Karpas-422 (cell line): Measurements from ENCODE around the gene CFHR3. TPM values are rescaled to one million over a fixed set of nuclear protein-coding genes. Genes with fewer than 3 reads are reported as not detected.
A peak's percentile ranks its signal among the peaks of the same experiment; 100 is the strongest.
"Not testable (repeated sequence)": the region's sequence is repeated elsewhere in the genome, so short reads cannot be mapped to it uniquely, and the experiment has no call there.

Experiments used
- DNase-seq: peaks from one replicate; pipeline ENCODE4 v3.0.0-alpha.2; 2015
- H2AFZ ChIP-seq: fragments of 200-600 bp; sonication (generic); 2 replicates; pipeline ENCODE4 v1.6.1; 2014; ENCODE audit warnings: antibody characterized with exemption, low read length, mixed read lengths
- H3K27ac ChIP-seq: fragments of 200-600 bp; sonication (generic); 2 replicates; pipeline ENCODE4 v1.5.1; 2014; ENCODE audit warnings: mild to moderate bottlenecking, low read length, moderate library complexity
- H3K27me3 ChIP-seq: fragments of 200-600 bp; sonication (generic); 2 replicates; pipeline ENCODE4 v1.6.1; 2014; ENCODE audit warnings: low read length, mixed read lengths
- H3K36me3 ChIP-seq: fragments of 200-600 bp; sonication (generic); 2 replicates; pipeline ENCODE4 v1.6.1; 2014; ENCODE audit warnings: low read length, mixed read lengths; ENCODE audit not compliant: insufficient read depth
- H3K4me1 ChIP-seq: fragments of 200-600 bp; sonication (generic); 2 replicates; pipeline ENCODE4 v1.6.1; 2014; ENCODE audit warnings: mild to moderate bottlenecking, low read length, mixed read lengths
- H3K4me2 ChIP-seq: fragments of 200-600 bp; sonication (generic); 2 replicates; pipeline ENCODE4 v1.6.1; 2014; ENCODE audit warnings: low read length, low read depth, mild to moderate bottlenecking; ENCODE audit not compliant: poor library complexity, severe bottlenecking
- H3K4me3 ChIP-seq: fragments of 200-600 bp; sonication (generic); 2 replicates; pipeline ENCODE4 v1.5.1; 2014; ENCODE audit warnings: mild to moderate bottlenecking, antibody characterized with exemption, low read length, mixed read lengths
- H3K79me2 ChIP-seq: fragments of 200-600 bp; sonication (generic); 2 replicates; pipeline ENCODE4 v1.6.1; 2014; ENCODE audit warnings: mild to moderate bottlenecking, low read length, mixed read lengths
- H3K9ac ChIP-seq: fragments of 200-600 bp; sonication (generic); 2 replicates; pipeline ENCODE4 v1.6.0; 2014; ENCODE audit warnings: low read length
- H3K9me2 ChIP-seq: fragments of 200-600 bp; sonication (generic), shearing (Covaris generic); replicated peaks from 2 replicates; pipeline ENCODE4 v1.6.0; 2014; ENCODE audit warnings: mild to moderate bottlenecking, low read length, moderate library complexity; ENCODE audit not compliant: insufficient read depth
- H3K9me3 ChIP-seq: fragments of 300-700, 200-600 bp; sonication (generic); 2 replicates; pipeline ENCODE4 v1.6.1; 2014; ENCODE audit warnings: low read length, mixed read lengths
- H4K20me1 ChIP-seq: fragments of 200-600 bp; sonication (generic); 2 replicates; pipeline ENCODE4 v1.6.1; 2014; ENCODE audit warnings: mild to moderate bottlenecking, antibody characterized with exemption, low read length, low read depth; ENCODE audit not compliant: insufficient read depth
- total RNA-seq: library from RNA; depleted of rRNA; stranded (reverse); fragments of >200 nt; shearing (Covaris generic); gene quantifications from 2 replicates; pipeline ENCODE4 v1.2.3, GENCODE V29; 2014; ENCODE audit warnings: low replicate concordance; rRNA removed

Gene CFHR3
- total RNA-seq, 1 experiment from 2014 or later, result not detected

GRCh38 chr1:196808529-196809235 is 34.0 kb downstream of the CFHR3 start:
- no peaks in the 10 kb centered on the region for H3K79me2 ChIP-seq
- no peak overlapping the region for H3K4me3 ChIP-seq
- H3K9ac ChIP-seq, result no peak overlapping the region
- no peak for DNase-seq
- H3K9me2 ChIP-seq, result no peaks in the 10 kb centered on the region
- H2AFZ ChIP-seq, result no peak overlapping the region
- H3K9me3 ChIP-seq, result no peaks in the 10 kb centered on the region
- no peaks in the 10 kb centered on the region for H3K36me3 ChIP-seq
- H3K27ac ChIP-seq, result no peak overlapping the region
- no peaks in the 10 kb centered on the region for H3K27me3 ChIP-seq
- H3K4me2 ChIP-seq, result no peak overlapping the region
- H4K20me1 ChIP-seq, result no peaks in the 10 kb centered on the region
- H3K4me1 ChIP-seq, result no peaks in the 10 kb centered on the region

GRCh38 chr1:196817442-196817841 is 42.8 kb downstream of the CFHR3 start:
- not testable (repeated sequence) for H3K27me3 ChIP-seq, H3K9me2 ChIP-seq, DNase-seq, H2AFZ ChIP-seq, H3K9ac ChIP-seq, H3K36me3 ChIP-seq, H4K20me1 ChIP-seq, H3K4me1 ChIP-seq, H3K9me3 ChIP-seq, H3K79me2 ChIP-seq, H3K27ac ChIP-seq, H3K4me2 ChIP-seq, H3K4me3 ChIP-seq

GRCh38 chr1:196819531-196819930 is 44.9 kb downstream of the CFHR3 start, which contains the start of gene CFHR1:
Gene CFHR1, plus strand, starts transcription at chr1:196819731. Its CDS starts 114 bp downstream, at chr1:196819845.
- H3K79me2 ChIP-seq, H3K36me3 ChIP-seq, H3K4me1 ChIP-seq, H3K4me2 ChIP-seq, DNase-seq, H3K27ac ChIP-seq, H3K9me3 ChIP-seq, H2AFZ ChIP-seq, H4K20me1 ChIP-seq, H3K4me3 ChIP-seq, H3K9me2 ChIP-seq, H3K9ac ChIP-seq, H3K27me3 ChIP-seq: not testable (repeated sequence)

GRCh38 chr1:196827860-196828259 is 53.2 kb downstream of the CFHR3 start:
- not testable (repeated sequence) for H3K4me1 ChIP-seq
- DNase-seq, result peak; percentile 67

More at GRCh38 chr1:196827860-196828259, 53.2 kb downstream of the CFHR3 start:
- not testable (repeated sequence) for H3K79me2 ChIP-seq, H3K36me3 ChIP-seq, H3K27ac ChIP-seq, H3K4me3 ChIP-seq, H4K20me1 ChIP-seq, H3K27me3 ChIP-seq, H3K4me2 ChIP-seq, H3K9ac ChIP-seq, H2AFZ ChIP-seq, H3K9me2 ChIP-seq, H3K9me3 ChIP-seq

Other genes starting within 250 kb of the CFHR3 start
- gene KCNT2, start 166.4 kb upstream of the CFHR3 start, total RNA-seq, result not detected in 2 replicates
- gene CFH, start 122.8 kb upstream of the CFHR3 start, total RNA-seq, result not detected in 2 replicates
- gene CFHR1, start 44.9 kb downstream of the CFHR3 start, total RNA-seq, result not detected in 2 replicates
- gene CFHR4, start 113.2 kb downstream of the CFHR3 start, total RNA-seq, result not detected in 2 replicates
- not detected in 2 replicates for gene CFHR2, start 168.9 kb downstream of the CFHR3 start, total RNA-seq
- gene CFHR5, start 202.7 kb downstream of the CFHR3 start, total RNA-seq, result not detected in 2 replicates